ENCODE data around the gene RAF1.
"Not testable (repeated sequence)": the region's sequence is repeated elsewhere in the genome, so short reads cannot be mapped to it uniquely, and the experiment has no call there.

Gene RAF1

DNA sequence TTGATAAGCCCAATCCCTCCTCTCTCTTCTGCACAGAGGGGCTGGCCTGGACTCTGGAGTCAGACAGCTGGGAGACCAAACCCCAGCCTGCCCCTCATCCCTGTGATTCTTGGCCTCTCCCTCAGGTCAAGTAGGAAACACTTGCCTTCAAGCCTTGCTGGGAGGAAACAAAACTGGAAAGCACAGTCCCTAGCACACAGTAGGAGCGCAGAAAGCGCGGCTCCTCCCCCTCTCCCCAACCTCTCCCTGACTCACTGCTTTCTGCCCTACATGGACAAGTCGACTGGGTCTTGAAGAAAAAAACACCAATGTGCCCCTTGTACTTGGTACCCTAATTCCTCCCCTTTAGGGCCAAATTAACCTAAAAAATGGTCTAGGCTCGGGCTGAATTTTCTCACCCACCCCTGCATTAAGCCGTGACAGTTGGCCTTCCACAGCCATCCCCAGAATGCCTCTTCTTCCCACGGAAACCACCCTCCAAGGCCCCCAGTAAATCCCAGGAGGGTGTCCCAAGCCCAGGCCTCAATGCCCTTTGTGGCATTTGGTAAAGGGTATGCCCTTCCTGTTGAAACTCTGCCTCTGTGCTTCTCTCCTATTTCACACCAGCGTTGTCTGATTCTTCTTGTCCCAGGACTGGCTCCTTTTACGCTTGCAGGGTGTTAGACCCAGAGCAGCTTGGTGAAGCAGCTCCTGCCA lies 11.3 kb upstream of the RAF1 start:
- no peak for DNase-seq

GRCh38 chr3:12673956-12674736 lies 10.2 kb upstream of the RAF1 start:
- not testable (repeated sequence) for DNase-seq

GRCh38 chr3:12671120-12671450 lies 7.2 kb upstream of the RAF1 start:
- DNase-seq = no peak

GRCh38 chr3:12670365-12671119 lies 6.6 kb upstream of the RAF1 start:
- no peak for DNase-seq

GRCh38 chr3:12663401-12663935 lies 449 bp downstream of the RAF1 start:
- no peak for DNase-seq

GRCh38 chr3:12662593-12663400 lies 1.1 kb downstream of the RAF1 start:
- peak; percentile 75 for DNase-seq

- DNase-seq = no peak
These were observed 1.9 kb downstream of the RAF1 start for GRCh38 chr3:12661926-12662592.

DNA sequence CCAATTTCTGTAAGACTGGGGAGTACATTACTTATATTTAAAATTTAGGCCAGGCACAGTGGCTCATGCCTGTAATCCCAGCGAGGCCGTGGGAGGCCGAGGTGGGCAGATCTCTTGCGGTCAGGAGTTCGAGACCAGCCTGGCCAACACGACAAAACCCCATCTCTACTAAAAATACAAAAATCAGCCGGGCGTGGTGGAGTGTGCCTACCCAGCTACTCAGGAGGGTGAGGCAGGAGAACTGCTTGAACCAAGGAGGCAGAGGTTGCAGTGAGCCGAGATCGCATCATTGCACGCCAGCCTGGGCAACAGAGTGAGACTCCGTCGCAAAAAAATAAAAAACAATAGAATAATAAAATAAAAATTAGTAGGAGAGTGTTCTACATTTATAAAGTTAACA lies 2.5 kb downstream of the RAF1 start:
- DNase-seq = not testable (repeated sequence)

- no peak for DNase-seq
These were observed 3.7 kb downstream of the RAF1 start for GRCh38 chr3:12660196-12660595.

DNA sequence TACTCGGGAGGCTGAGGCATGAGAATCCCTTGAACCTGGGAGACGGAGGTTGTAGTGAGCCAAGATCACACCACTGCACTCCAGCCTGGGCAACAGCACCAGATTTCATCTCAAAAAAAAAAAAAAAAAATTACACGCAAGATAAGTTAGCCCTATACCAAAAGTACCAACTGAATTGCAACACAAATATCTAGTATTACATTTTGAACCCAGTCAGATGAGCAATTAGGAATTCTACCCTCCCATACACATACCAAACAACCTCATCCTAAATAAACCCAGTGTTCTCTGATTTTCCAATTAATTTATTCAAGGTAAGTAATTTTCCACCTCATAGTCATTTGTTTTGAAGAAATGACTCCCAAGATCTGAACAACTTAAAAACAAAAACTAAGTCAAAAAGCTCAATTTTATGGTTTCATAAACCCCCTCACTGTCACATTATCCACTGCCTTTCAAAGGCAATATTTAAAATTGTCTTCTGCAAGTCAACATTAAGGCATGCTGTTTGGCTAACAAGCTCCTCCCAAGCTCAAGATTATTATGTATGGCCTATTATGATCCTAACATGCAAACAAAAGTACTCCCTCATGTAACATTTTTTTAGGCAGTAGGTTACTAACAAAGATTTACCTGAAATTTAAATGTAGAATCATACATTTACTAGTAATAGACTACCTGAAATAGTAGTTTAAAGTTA lies 4.5 kb downstream of the RAF1 start:
- DNase-seq = no peak

- no peak for DNase-seq
These were observed 5.3 kb downstream of the RAF1 start for GRCh38 chr3:12658593-12659058.

DNA sequence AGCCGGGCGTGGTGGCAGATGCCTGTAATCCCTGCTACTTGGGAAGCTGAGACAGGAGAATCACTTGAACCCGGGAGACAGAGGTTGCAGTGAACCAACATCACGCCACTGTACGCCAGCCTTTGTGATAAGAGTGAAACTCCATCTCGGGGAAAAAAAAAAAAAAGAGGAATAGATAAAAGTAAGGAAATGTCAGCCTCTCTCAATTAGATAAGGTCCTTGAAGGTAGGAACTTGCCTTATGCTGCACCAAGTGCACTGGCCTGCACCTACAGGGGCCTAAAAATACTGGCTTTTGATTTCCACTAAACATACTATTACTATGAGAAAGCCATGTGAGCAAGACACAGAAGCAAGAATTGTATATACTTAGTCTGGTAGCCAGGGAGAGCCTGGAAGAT lies 7.1 kb downstream of the RAF1 start:
- peak; percentile 36 for DNase-seq

DNA sequence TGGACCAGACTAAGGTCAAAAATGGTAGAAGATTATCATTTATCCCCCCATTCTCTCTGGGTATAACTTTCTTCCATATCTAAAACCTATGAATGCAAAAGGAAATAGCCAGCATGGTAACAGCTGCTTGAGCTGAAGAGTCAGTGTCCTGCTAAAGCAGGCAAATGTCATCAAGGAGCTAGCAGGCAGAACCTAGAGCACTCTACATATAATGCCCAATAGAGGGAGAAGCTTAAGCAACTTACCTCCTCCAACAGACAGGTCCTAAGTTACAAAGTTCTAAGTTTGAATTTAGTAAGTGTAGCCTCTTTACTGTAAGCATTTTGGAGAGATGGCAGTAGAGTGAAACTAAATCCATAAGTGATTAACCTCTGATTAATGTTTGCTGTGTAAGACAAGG lies 7.7 kb downstream of the RAF1 start:
- no peak for DNase-seq

GRCh38 chr3:12655701-12656100 lies 8.2 kb downstream of the RAF1 start:
- DNase-seq = no peak

DNA sequence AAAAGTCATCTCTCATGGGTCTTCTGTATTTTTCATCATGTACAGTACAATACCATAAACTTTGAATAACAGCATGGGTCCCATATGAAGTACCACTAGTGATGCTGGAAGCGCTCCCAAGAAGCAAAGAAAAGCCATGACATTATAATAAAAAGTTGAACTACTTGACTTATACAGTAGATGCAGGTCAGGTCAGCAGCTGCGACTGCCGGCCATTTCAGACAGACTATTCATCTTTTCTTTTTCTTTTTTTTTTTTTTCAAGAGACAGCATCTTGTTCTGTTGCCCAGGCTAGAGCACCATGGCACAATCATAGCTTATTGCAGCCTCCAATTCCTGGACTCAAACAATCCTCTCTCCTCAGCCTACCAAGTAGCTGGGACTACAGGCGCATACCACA lies 10.2 kb downstream of the RAF1 start:
- no peak for DNase-seq

DNA sequence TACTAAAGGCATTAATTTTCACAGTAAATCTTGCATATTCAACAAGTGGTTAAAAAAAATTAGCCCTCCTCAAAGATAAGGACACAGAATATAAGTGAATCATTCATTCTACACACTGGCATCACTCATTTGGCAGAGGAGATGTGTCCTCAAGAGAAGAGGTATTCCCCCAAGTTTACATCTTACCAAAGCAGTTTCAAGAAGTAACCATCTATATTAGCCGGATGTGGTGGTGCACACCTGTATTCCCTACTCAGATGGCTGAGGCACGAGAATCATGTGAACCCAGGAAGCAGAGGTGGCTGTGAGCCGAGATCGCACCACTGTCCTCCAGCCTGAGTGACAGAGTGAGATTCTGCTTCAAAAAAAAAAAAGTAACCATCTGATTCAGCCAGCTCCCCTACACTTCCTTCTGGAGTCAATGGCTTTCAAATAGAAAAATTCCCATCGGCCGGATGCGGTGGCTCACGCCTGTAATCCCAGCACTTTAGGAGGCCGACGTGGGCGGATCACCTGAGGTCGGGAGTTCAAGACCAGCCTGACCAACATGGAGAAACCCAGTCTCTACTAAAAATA lies 15.4 kb downstream of the RAF1 start:
- DNase-seq = no peak

DNA sequence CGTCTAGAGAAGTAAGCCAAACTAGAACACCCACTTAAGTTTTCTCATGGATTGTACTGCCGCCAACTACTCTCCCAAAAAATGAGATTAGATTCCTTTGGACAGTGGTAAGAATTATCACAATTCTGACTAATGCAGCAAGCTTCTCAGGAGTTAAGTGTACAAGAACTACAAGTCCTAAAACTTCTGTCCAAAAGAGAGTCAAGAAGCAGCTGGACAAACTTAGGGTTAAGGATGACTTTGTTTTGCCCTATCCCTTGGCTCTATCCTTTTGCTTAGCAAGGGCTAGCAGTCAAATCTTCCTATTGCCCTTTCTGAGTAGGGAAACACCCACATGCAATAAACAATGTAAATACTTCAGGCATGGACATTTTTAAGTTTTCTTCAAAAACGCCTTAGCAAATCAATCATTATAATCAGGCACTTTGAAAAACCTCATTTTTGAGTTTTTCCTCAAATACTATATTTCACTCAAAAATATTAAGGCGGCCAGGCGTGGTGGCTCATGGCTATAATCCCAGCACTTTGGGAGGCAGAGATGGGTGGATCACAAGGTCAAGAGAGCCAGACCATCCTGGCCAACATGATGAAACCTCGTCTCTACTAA lies 19.5 kb downstream of the RAF1 start:
- DNase-seq = no peak

DNA sequence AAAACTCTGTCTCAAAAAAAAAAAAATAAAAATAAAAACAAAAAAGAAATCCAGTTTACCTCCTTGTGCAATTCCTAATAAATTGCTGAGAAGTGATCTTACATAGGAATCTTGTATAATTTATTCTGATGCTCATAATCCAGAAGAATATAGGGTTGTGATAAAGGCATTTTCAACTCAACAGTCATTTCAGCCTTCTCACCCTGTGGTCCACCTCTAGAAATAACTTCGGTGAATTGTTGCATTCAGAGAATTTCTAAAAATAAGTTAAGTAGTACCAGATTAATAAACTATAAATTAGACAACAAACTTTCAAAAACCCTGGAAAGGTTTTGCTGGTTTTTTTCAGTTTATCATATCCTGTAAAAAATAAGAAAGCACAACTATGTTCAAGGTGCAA lies 20.2 kb downstream of the RAF1 start:
- no peak for DNase-seq

- DNase-seq = no peak
These were observed 20.9 kb downstream of the RAF1 start for GRCh38 chr3:12643010-12643380.

DNA sequence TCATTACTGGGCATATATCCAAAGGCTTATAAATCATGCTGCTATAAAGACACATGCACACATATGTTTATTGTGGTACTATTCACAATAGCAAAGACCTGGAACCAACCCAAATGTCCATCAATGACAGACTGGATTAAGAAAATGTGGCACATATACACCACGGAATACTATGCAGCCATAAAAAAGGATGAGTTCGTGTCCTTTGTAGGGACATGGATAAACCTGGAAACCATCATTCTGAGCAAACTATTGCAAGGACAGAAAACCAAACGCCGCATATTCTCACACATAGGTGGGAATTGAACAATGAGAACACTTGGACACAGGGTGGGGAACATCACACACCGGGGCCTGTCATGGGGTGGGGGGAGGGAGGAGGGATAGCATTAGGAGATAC lies 23.1 kb downstream of the RAF1 start:
- DNase-seq = not testable (repeated sequence)

DNA sequence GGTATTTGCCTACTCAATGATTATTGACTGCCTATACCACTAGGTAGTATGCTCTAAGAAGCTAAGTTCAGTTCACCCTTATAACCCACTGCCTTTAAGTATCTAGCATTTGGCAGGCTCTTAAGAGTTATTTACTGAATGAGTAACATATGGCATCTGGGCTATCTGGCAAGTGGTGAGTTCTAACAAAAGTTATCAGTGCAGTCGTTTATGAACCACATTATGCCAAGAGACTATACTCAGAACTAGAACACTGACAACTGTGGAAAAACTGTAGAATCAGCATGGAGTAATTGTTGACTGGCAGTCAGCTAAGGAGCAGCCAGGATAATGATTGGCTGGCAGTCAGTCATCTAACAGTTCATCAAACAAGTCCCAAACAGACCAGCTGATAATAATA lies 25.8 kb downstream of the RAF1 start:
- peak; percentile 36 for DNase-seq
